Liver (tissue), 9 donors: ENCODE data around the gene APPL2. TPM values are rescaled to one million over a fixed set of nuclear protein-coding genes. Genes with fewer than 3 reads are reported as not detected.
A peak's percentile ranks its signal among the peaks of the same experiment; 100 is the strongest.

ENCODE experiments used
- DNase-seq: peaks from one replicate; pipeline ENCODE4 v3.0.0-alpha.2; 2017; ENCODE audit warnings: low spot score
- H3K27ac ChIP-seq, 2 donors: one replicate each; pipeline ENCODE4 v1.7.0; 2013; ENCODE audit warnings: inconsistent platforms in 2 of 2, low read length in 2 of 2, control low read depth in 1 of 2, low read depth in 1 of 2, mild to moderate bottlenecking in 1 of 2
- H3K27me3 ChIP-seq, 4 donors: one replicate each; pipeline versions ENCODE4 v1.6.1 to v1.7.0; 2013; ENCODE audit warnings: low read length in 3 of 4, inconsistent platforms in 1 of 4, mild to moderate bottlenecking in 1 of 4, moderate library complexity in 1 of 4; ENCODE audit not compliant: control insufficient read depth in 4 of 4, insufficient read depth in 4 of 4
- H3K36me3 ChIP-seq, 4 donors: one replicate each; pipeline versions ENCODE4 v1.6.1 to v1.7.0; 2013; ENCODE audit warnings: low read length in 3 of 4, mild to moderate bottlenecking in 3 of 4, low read depth in 1 of 4, moderate library complexity in 1 of 4; ENCODE audit not compliant: control insufficient read depth in 4 of 4, insufficient read depth in 3 of 4
- H3K4me1 ChIP-seq, 4 donors: one replicate each; pipeline versions ENCODE4 v1.6.1 to v1.7.0; 2013; ENCODE audit warnings: low read length in 3 of 4, mild to moderate bottlenecking in 3 of 4, moderate library complexity in 1 of 4; ENCODE audit not compliant: control insufficient read depth in 4 of 4, insufficient read depth in 4 of 4
- H3K4me3 ChIP-seq, 3 donors: one replicate each; pipeline versions ENCODE4 v1.6.1 to v1.7.0; 2013; ENCODE audit warnings: low read length in 3 of 3, control low read depth in 1 of 3, low read depth in 1 of 3, mild to moderate bottlenecking in 1 of 3
- H3K9ac ChIP-seq, 2 donors: one replicate each; pipeline ENCODE4 v1.7.0; 2013; ENCODE audit warnings: low read length in 2 of 2, mild to moderate bottlenecking in 2 of 2, moderate library complexity in 2 of 2, control low read depth in 1 of 2, low read depth in 1 of 2
- H3K9me3 ChIP-seq, 4 donors: one replicate each; pipeline versions ENCODE4 v1.6.1 to v1.7.0; 2013; ENCODE audit warnings: low read length in 3 of 4; ENCODE audit not compliant: control insufficient read depth in 4 of 4
- CTCF ChIP-seq: fragments of 150-350 bp; IDR thresholded peaks from 2 replicates; pipeline ENCODE4 v1.5.1; 2017; ENCODE audit warnings: improper control_type of control experiment, low read depth, low read length; ENCODE audit not compliant: missing input control
- FOXA2 ChIP-seq: IDR thresholded peaks from 2 replicates; pipeline ENCODE4 v1.6.1; 2016; ENCODE audit warnings: antibody characterized with exemption
- GABPA ChIP-seq, 2 donors: IDR thresholded peaks in 1 of 2; conservative IDR thresholded peaks in 1 of 2; 2 replicates each; pipeline ENCODE4 v1.6.1; 2016; ENCODE audit warnings: antibody characterized with exemption in 2 of 2, mild to moderate bottlenecking in 1 of 2, moderate library complexity in 1 of 2
- HNF4G ChIP-seq: IDR thresholded peaks from 2 replicates; pipeline ENCODE4 v1.6.1; 2016; ENCODE audit warnings: antibody characterized with exemption
- JUND ChIP-seq, 2 donors: IDR thresholded peaks; 2 replicates each; pipeline ENCODE4 v1.6.1; 2016; ENCODE audit warnings: antibody characterized with exemption in 2 of 2
- NR2F2 ChIP-seq: IDR thresholded peaks from 2 replicates; pipeline ENCODE4 v1.6.1; 2016; ENCODE audit warnings: antibody characterized with exemption
- ZBTB33 ChIP-seq: IDR thresholded peaks from 2 replicates; pipeline ENCODE4 v1.6.1; 2016; ENCODE audit warnings: antibody characterized with exemption
- WGBS: extraction: QIAGEN DNeasy Blood & Tissue Kit; methylation state at CpG from one replicate; pipeline ENCODE4 v1.1.7; 2013; 5-methylcytosine and 5-hydroxymethylcytosine counted together
- polyA plus RNA-seq, 2 donors: library from polyadenylated mRNA; stranded (reverse) in 1 of 2; unstranded in 1 of 2; fragments of 200-250 nt in 1 of 2; fragments of >200 nt in 1 of 2; fragmentation: Nextera tagmentation in 1 of 2; extraction: Ambion mirVana in 1 of 2; gene quantifications; one replicate each; pipeline versions ENCODE4 v1.2.1 to v1.2.3, GENCODE V29; 2013 to 2015
- total RNA-seq, 2 donors: library from RNA; depleted of rRNA; stranded (reverse); fragments of >200 nt; gene quantifications; one replicate each; pipeline ENCODE4 v1.2.3, GENCODE V29; 2014
- TF ChIP-seq, protein P1 (sequence below): IDR thresholded peaks from 2 replicates; pipeline ENCODE4 v1.6.1; 2016; ENCODE audit warnings: antibody characterized with exemption
- TF ChIP-seq, protein P2 (sequence below): IDR thresholded peaks from 2 replicates; pipeline ENCODE4 v1.6.1; 2016; ENCODE audit warnings: antibody characterized with exemption, mild to moderate bottlenecking
- donor health status: healthy.
- donor health status: healthy.
- donor health status: healthy.
- donor health status: healthy.
- donor health status: healthy.

APPL2 gene
- total and polyA plus RNA-seq, 4 donors, result 7.1 to 21.2 (median 12.7) TPM

- no peak overlapping the region for H3K9ac ChIP-seq
- 93% methylated on average over 3 of the region's 3 CpGs for WGBS
- H3K36me3 ChIP-seq, result peaks cover 1 to 44% (median 18%) of the 10 kb centered on the region in 4 donors
- no peak overlapping the region for H3K27ac ChIP-seq
- TF ChIP-seq, protein P1, sequence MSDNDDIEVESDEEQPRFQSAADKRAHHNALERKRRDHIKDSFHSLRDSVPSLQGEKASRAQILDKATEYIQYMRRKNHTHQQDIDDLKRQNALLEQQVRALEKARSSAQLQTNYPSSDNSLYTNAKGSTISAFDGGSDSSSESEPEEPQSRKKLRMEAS, result no peak
- TF ChIP-seq, protein P2, sequence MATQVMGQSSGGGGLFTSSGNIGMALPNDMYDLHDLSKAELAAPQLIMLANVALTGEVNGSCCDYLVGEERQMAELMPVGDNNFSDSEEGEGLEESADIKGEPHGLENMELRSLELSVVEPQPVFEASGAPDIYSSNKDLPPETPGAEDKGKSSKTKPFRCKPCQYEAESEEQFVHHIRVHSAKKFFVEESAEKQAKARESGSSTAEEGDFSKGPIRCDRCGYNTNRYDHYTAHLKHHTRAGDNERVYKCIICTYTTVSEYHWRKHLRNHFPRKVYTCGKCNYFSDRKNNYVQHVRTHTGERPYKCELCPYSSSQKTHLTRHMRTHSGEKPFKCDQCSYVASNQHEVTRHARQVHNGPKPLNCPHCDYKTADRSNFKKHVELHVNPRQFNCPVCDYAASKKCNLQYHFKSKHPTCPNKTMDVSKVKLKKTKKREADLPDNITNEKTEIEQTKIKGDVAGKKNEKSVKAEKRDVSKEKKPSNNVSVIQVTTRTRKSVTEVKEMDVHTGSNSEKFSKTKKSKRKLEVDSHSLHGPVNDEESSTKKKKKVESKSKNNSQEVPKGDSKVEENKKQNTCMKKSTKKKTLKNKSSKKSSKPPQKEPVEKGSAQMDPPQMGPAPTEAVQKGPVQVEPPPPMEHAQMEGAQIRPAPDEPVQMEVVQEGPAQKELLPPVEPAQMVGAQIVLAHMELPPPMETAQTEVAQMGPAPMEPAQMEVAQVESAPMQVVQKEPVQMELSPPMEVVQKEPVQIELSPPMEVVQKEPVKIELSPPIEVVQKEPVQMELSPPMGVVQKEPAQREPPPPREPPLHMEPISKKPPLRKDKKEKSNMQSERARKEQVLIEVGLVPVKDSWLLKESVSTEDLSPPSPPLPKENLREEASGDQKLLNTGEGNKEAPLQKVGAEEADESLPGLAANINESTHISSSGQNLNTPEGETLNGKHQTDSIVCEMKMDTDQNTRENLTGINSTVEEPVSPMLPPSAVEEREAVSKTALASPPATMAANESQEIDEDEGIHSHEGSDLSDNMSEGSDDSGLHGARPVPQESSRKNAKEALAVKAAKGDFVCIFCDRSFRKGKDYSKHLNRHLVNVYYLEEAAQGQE, result no peak
- TF ChIP-seq NR2F2 (no peak), ZBTB33 (no peak), CTCF (no peak), HNF4G (no peak), GABPA (IDR thresholded peaks at IDR 0.05 in 1 of 2, conservative IDR thresholded peaks at IDR 0.05 in 1 of 2) (no peak), JUND (IDR thresholded peaks at IDR 0.05) (no peak), FOXA2 (no peak)
- no peaks in the 10 kb centered on the region for H3K9me3 ChIP-seq
- H3K4me3 ChIP-seq, result no peak overlapping the region
- no peaks in the 10 kb centered on the region for H3K4me1 ChIP-seq
- no peaks in the 10 kb centered on the region for H3K27me3 ChIP-seq
- no peak for DNase-seq
These were observed 26.9 kb downstream of the APPL2 start for GRCh38 chr12:105209091-105209490.

DNA sequence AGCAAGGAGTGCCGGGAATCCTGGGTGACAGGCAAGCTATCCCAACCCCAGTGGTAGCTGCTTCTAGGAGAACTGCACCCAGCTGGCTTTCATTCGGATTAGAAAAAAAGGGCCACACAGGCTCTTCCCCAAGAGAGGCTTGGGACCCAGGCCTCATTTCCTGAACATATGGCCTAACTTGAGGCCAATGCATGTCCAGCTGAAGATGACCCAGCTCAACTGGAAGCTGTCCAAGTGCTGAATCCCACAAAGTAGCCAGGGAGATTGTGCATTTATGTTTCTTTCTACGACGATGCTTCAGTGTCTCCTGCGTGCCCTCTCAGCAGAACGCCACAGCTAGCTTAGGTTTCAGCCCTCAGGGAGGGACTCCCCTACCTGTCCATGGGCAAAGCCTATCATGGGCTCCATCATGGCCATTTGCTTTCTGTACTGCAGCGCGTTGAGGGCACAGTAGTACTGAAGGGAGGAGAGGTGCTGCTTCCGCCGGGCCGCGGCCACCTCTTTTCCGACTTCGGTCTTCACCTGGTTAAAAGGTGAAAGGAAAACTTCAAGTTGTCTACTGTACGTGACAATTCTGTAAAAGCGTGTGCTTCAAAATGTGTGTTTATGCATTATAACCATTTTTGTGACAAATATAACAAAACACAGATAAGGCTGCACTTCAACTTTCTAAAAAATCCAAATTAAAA lies 29.1 kb downstream of the APPL2 start:
- TF ChIP-seq, protein P2, result peak; percentile 85
- no peak for TF ChIP-seq FOXA2
- TF ChIP-seq ZBTB33, result no peak
- no peak overlapping the region for H3K4me3 ChIP-seq
- H3K27ac ChIP-seq, result no peak overlapping the region
- H3K9me3 ChIP-seq, result no peaks in the 10 kb centered on the region
- peaks cover 1 to 54% (median 20%) of the 10 kb centered on the region in 4 donors for H3K36me3 ChIP-seq
- peaks cover under 1 to 4% (median 2%) of the 10 kb centered on the region in 4 donors for H3K4me1 ChIP-seq
- no peaks in the 10 kb centered on the region for H3K27me3 ChIP-seq
- WGBS, result 93% methylated on average over 16 of the region's 16 CpGs
- DNase-seq, result no peak
- no peak overlapping the region for H3K9ac ChIP-seq
